CD4-positive, alpha-beta T cell treated with Interleukin-17A for 1 hour (primary cell): ENCODE results near the gene TBX22.
"Not testable (repeated sequence)": the region's sequence is repeated elsewhere in the genome, so short reads cannot be mapped to it uniquely, and the experiment has no call there.

Experiments
- DNase-seq: peaks from one replicate; pipeline ENCODE4 v3.0.0-alpha.2; 2020

TBX22 gene

GRCh38 chrX:80014141-80014940, at the start of gene TBX22:
Gene TBX22, plus strand, starts transcription at chrX:80014753. Its CDS starts 7,517 bp downstream, at chrX:80022270.
- DNase-seq: no peak

- no peak for DNase-seq
Observed at GRCh38 chrX:79975605-79976004, 38.9 kb upstream of the TBX22 start.

GRCh38 chrX:80004458-80004857, 10.1 kb upstream of the TBX22 start:
- DNase-seq: no peak

- DNase-seq: no peak
Observed at GRCh38 chrX:80011522-80011921, 3.0 kb upstream of the TBX22 start.

- no peak for DNase-seq
Observed at GRCh38 chrX:80016182-80016581, 1.6 kb downstream of the TBX22 start.

- DNase-seq: no peak
Observed at GRCh38 chrX:80021621-80022020, 7.1 kb downstream of the TBX22 start.

GRCh38 chrX:80022363-80023031, 7.9 kb downstream of the TBX22 start:
- no peak for DNase-seq

- DNase-seq: no peak
Observed at GRCh38 chrX:80026116-80026515, 11.6 kb downstream of the TBX22 start.

GRCh38 chrX:80066156-80066555, 51.6 kb downstream of the TBX22 start:
- not testable (repeated sequence) for DNase-seq

- DNase-seq: not testable (repeated sequence)
Observed at GRCh38 chrX:80075625-80076024, 61.1 kb downstream of the TBX22 start.
